Chondrocyte (in vitro differentiated cells): ENCODE data around the gene MFN2. TPM values are rescaled to one million over a fixed set of nuclear protein-coding genes. Genes with fewer than 3 reads are reported as not detected.

Source experiments
- DNase-seq: peaks from one replicate; pipeline ENCODE4 v3.0.0; 2021; ENCODE audit warnings: mixed read lengths, low spot score
- H3K27ac Mint-ChIP-seq: one replicate; pipeline ENCODE4 v1.8.0; 2021; ENCODE audit warnings: mild to moderate bottlenecking, moderate library complexity, mixed read lengths; ENCODE audit not compliant: unreplicated experiment
- H3K27me3 Mint-ChIP-seq: 2 replicates; pipeline ENCODE4 v1.8.0; 2021; ENCODE audit warnings: low read depth, mixed read lengths
- H3K36me3 Mint-ChIP-seq: 2 replicates; pipeline ENCODE4 v1.8.0; 2021; ENCODE audit warnings: low read depth, mixed read lengths
- H3K4me1 Mint-ChIP-seq: 2 replicates; pipeline ENCODE4 v1.8.0; 2021; ENCODE audit warnings: low read depth, mild to moderate bottlenecking, mixed read lengths
- H3K4me3 Mint-ChIP-seq: one replicate; pipeline ENCODE4 v1.8.0; 2021; ENCODE audit warnings: mild to moderate bottlenecking, moderate library complexity, mixed read lengths; ENCODE audit not compliant: unreplicated experiment
- H3K9me3 Mint-ChIP-seq: 2 replicates; pipeline ENCODE4 v1.8.0; 2021; ENCODE audit warnings: low read depth, mixed read lengths
- total RNA-seq: library from RNA; stranded (reverse); gene quantifications from 3 replicates; pipeline ENCODE4 v1.2.1, GENCODE V29; 2021
- TF ChIP-seq, protein P1 (sequence below): fragments of 200-600 bp; sonication (generic); IDR thresholded peaks from 2 replicates; pipeline ENCODE4 v1.5.0; 2021; ENCODE audit warnings: antibody characterized with exemption, mild to moderate bottlenecking, moderate library complexity

The MFN2 gene
- total RNA-seq, 1 donor from 2014 or later, result 56.6 TPM

DNA sequence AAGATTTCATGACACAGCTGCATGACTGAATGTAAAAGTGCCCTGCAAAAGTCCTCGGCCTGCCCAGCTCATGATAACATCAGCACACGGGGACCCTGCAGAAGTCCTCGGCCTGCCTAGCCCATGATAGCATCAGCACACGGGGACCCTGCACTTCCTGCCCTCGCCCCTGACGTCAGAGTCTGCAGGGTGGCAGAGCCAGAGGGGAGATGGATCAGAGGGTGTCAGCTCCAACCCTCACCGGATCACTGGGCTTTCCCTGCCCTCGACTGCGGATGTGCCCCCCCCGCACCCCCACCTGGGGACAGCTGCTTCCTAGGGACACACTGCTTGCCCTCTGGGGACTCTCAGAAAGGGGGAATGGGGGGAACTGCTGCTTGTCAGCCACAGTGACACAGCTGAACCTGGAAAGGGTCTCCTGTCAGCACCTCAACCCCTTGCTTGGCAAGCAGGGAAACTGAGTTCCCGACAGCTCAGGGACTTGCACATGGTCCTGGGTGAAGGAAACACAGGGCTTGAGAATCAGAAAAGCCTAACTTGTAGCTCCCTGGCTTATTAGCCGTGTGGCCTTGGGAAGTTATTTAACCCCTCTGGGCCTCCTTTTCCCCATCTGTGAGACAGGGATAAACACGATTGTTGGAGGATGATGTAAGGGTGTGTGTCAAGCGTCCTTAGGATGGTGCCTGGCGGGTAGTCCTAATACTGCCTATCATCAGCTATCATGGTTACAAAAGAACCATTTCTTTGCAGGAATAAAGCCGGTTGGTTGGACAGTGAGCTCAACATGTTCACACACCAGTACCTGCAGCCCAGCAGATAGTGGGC, 30.7 kb downstream of the MFN2 start:
- no peak for DNase-seq
- no peaks in the 10 kb centered on the region for H3K9me3 Mint-ChIP-seq
- no peak overlapping the region for H3K27ac Mint-ChIP-seq
- H3K27me3 Mint-ChIP-seq, result no peaks in the 10 kb centered on the region
- no peak overlapping the region for H3K4me3 Mint-ChIP-seq
- no peaks in the 10 kb centered on the region for H3K4me1 Mint-ChIP-seq
- TF ChIP-seq, protein P1, sequence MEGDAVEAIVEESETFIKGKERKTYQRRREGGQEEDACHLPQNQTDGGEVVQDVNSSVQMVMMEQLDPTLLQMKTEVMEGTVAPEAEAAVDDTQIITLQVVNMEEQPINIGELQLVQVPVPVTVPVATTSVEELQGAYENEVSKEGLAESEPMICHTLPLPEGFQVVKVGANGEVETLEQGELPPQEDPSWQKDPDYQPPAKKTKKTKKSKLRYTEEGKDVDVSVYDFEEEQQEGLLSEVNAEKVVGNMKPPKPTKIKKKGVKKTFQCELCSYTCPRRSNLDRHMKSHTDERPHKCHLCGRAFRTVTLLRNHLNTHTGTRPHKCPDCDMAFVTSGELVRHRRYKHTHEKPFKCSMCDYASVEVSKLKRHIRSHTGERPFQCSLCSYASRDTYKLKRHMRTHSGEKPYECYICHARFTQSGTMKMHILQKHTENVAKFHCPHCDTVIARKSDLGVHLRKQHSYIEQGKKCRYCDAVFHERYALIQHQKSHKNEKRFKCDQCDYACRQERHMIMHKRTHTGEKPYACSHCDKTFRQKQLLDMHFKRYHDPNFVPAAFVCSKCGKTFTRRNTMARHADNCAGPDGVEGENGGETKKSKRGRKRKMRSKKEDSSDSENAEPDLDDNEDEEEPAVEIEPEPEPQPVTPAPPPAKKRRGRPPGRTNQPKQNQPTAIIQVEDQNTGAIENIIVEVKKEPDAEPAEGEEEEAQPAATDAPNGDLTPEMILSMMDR, result no peak
- peaks cover 30% of the 10 kb centered on the region for H3K36me3 Mint-ChIP-seq

DNA sequence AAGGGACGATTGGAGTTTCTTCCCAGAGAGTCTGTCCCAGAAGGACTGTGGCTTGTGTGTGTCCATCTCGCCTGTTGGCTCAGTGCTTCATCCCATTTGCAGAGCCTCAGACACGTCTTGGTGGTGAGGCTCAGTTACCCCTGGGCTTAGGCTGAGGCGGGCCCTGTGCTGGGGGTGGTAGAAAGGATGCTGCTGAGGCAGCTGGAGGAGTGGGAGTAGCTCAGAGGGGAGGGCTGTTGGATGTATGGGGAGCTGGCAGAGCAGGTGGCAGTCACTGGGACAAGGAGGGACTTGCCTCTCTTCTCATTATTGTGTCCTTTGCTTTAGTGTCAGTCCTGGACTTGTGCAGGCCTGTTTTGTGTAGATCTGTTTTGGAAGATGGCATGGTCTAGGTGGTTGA, 31.8 kb downstream of the MFN2 start:
- H3K9me3 Mint-ChIP-seq, result no peaks in the 10 kb centered on the region
- H3K27ac Mint-ChIP-seq, result no peak overlapping the region
- H3K27me3 Mint-ChIP-seq, result no peaks in the 10 kb centered on the region
- peaks cover 24% of the 10 kb centered on the region for H3K36me3 Mint-ChIP-seq
- no peaks in the 10 kb centered on the region for H3K4me1 Mint-ChIP-seq
- TF ChIP-seq, protein P1, result no peak
- H3K4me3 Mint-ChIP-seq, result no peak overlapping the region
- DNase-seq, result no peak

DNA sequence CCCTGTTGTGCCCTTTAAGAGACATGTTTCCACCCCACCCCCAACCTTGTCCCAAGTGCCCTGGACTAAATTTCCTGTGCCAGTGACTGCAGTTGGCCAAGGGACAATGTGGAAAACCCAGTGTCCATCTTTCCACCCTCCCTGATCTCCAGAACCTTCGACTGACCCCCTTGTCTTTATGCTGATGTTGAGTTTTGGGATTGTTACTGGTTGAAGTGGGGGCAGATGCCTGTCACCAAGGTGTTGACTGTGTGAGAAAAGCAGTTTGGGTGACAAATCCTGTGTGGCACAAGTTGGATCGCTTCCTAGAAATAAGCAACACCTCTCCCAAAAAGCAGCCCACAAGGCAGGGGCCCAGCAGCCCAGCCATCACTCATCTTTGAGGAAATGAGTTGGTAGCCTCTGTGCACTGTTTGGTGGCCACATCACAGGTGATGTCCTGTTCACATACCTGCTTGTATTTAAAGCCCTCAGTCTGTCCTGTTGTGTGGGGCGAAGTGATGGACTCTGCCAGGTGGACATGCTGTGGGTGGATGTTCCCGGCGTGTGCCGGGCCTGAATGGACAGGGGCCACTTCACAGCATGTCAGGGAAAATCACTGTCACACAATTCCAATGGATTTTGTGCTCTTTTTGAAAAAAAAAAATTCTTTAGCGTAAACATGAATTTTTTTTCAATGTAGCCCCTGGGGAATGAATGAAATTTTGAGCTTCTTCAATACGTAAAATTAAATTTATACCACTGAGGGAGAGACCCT, 32.5 kb downstream of the MFN2 start:
- H3K9me3 Mint-ChIP-seq, result no peaks in the 10 kb centered on the region
- H3K27ac Mint-ChIP-seq, result no peak overlapping the region
- no peak for DNase-seq
- H3K4me1 Mint-ChIP-seq, result no peaks in the 10 kb centered on the region
- TF ChIP-seq, protein P1, result no peak
- H3K4me3 Mint-ChIP-seq, result no peak overlapping the region
- peaks cover 19% of the 10 kb centered on the region for H3K36me3 Mint-ChIP-seq
- H3K27me3 Mint-ChIP-seq, result no peaks in the 10 kb centered on the region

DNA sequence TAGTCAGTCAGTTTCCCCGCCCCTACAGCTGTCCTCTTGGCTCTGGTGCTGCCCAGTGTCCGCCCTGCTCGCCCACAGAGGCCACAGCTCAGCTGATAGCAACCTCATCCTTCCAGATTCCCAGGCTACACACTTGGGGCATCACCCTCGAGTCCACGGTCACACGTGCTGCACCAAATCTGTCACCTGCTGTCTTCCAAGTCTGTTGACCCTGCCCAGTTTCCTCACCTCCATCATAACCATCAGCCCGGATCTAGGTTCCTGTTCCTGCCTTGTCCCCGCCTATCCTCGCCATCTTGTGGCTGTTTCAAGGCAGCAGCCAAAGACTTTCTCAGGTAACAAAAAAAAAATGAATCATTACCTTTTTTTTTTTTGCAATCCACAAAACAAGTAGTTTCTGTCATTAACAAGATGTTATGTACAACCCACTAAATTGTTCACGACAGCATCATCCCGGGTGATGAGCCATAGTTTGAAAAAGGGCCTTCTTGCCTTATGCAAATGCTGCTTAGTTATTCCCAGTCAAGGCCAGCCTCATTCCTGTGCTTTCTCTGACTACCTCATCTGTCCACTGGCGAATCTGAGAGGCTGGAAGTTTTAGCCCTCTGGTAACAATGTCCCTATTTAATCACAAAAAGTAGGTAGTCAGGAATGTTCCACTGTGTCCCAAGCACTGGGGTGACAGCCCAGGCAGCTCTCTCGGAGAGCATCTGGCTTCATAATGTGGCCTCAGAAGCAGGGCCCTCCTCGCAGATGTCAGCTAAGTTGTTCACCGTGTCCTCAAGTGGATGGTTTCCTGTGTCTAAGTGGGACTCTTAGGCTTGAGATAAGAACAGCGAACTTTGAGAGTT, 34.1 kb downstream of the MFN2 start:
- peaks cover 13% of the 10 kb centered on the region for H3K36me3 Mint-ChIP-seq
- no peaks in the 10 kb centered on the region for H3K4me1 Mint-ChIP-seq
- no peaks in the 10 kb centered on the region for H3K27me3 Mint-ChIP-seq
- H3K9me3 Mint-ChIP-seq, result no peaks in the 10 kb centered on the region
- no peak for DNase-seq
- H3K27ac Mint-ChIP-seq, result peak overlapping the region; percentile 14
- TF ChIP-seq, protein P1, result peak; percentile 17
- H3K4me3 Mint-ChIP-seq, result no peak overlapping the region
